Measurements from ENCODE around the gene RAB3A.

DNA sequence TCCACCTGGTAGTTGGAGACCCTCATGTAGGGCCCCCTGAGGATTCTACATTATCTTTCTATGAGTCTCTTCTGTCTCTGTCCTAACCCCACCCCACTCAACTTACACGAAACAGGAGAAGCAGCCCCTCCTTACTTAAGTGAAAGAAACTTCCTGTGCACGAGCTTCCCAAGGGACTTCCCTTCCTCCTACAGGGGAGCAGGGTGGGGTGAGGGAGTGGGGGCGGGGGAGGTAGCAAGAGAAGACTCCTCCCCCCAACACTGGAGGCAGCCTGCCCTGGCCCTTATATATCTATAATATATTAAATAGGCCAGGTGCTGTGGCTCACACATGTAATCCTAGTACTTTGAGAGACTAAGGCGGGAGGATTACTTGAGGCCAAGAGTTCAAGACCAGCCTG is 27.9 kb upstream of the RAB3A start:
- TF ChIP-seq, protein P1, sequence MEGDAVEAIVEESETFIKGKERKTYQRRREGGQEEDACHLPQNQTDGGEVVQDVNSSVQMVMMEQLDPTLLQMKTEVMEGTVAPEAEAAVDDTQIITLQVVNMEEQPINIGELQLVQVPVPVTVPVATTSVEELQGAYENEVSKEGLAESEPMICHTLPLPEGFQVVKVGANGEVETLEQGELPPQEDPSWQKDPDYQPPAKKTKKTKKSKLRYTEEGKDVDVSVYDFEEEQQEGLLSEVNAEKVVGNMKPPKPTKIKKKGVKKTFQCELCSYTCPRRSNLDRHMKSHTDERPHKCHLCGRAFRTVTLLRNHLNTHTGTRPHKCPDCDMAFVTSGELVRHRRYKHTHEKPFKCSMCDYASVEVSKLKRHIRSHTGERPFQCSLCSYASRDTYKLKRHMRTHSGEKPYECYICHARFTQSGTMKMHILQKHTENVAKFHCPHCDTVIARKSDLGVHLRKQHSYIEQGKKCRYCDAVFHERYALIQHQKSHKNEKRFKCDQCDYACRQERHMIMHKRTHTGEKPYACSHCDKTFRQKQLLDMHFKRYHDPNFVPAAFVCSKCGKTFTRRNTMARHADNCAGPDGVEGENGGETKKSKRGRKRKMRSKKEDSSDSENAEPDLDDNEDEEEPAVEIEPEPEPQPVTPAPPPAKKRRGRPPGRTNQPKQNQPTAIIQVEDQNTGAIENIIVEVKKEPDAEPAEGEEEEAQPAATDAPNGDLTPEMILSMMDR (IDR thresholded peaks at IDR 0.05), result no peak
- TF ChIP-seq POLR2A (IDR thresholded peaks at IDR 0.05), result no peak

Data from upper lobe of left lung (tissue), 4 donors.